HEK293 (cell line): ENCODE measurements around the gene MBD5.

Source experiments
- CTCF ChIA-PET: fragments of 350-600 bp; formaldehyde crosslinking; extraction: SDS; loops from one replicate; lab custom pipeline; 2021; ENCODE audit warnings: antibody characterized with exemption; lab: Yijun Ruan, JAX
- POLR2A ChIA-PET: fragments of 300-600 bp; formaldehyde crosslinking; extraction: SDS; loops from one replicate; lab custom pipeline; 2020; ENCODE audit warnings: antibody characterized with exemption, inconsistent platforms; lab: Yijun Ruan, JAX
- H3K27ac ChIP-seq: fragments of 200-500 bp; sonication (Bioruptor generic); 2 replicates; pipeline ENCODE4 v1.5.1; 2014; ENCODE audit warnings: low read depth, low read length, control low read depth, inconsistent platforms; ENCODE audit errors: extremely low read depth
- H3K36me3 ChIP-seq, 2 experiments: fragments of 200-500 bp in 1 of 2; sonication (Bioruptor generic) in 1 of 2; 1 replicate in 1 of 2; 2 replicates in 1 of 2; pipeline ENCODE4 v1.5.1; 2014 to 2017; ENCODE audit warnings: inconsistent platforms in 2 of 2, low read length in 2 of 2; ENCODE audit not compliant: control insufficient read depth in 2 of 2, insufficient read depth in 1 of 2
- H3K4me1 ChIP-seq: fragments of 200-500 bp; sonication (Bioruptor generic); 2 replicates; pipeline ENCODE4 v1.5.1; 2014; ENCODE audit warnings: mild to moderate bottlenecking, low read length, inconsistent platforms; ENCODE audit not compliant: control insufficient read depth, insufficient read depth
- H3K4me3 ChIP-seq: 2 replicates; pipeline ENCODE4 v1.5.1; 2011; ENCODE audit warnings: low read depth, mild to moderate bottlenecking, control low read depth, low read length, moderate library complexity
- H3K9me3 ChIP-seq: fragments of 200-500 bp; sonication (Bioruptor generic); 2 replicates; pipeline ENCODE4 v1.5.1; 2014; ENCODE audit warnings: low read depth, low read length, inconsistent platforms; ENCODE audit not compliant: control insufficient read depth, insufficient read depth
- GLI4 ChIP-seq: fragments of 450-650 bp; formaldehyde crosslinking; IDR thresholded peaks from 2 replicates; pipeline ENCODE4 v1.5.1; 2016; ENCODE audit warnings: missing biosample characterization, missing genetic modification characterization
- HIC1 ChIP-seq: fragments of 450-650 bp; formaldehyde crosslinking; IDR thresholded peaks from 2 replicates; pipeline ENCODE4 v1.5.1; 2016; ENCODE audit warnings: missing biosample characterization, missing genetic modification characterization
- HOXC10 ChIP-seq: sonication (generic); formaldehyde crosslinking; IDR thresholded peaks from 2 replicates; pipeline ENCODE4 v1.8.1; 2023; ENCODE audit warnings: mild to moderate bottlenecking, missing genetic modification reagents
- PRDM10 ChIP-seq: fragments of 450-650 bp; formaldehyde crosslinking; IDR thresholded peaks from 2 replicates; pipeline ENCODE4 v1.5.1; 2016; ENCODE audit warnings: missing biosample characterization, missing genetic modification characterization
- PRDM4 ChIP-seq: fragments of 450-650 bp; formaldehyde crosslinking; IDR thresholded peaks from 2 replicates; pipeline ENCODE4 v1.5.1; 2017; ENCODE audit warnings: missing biosample characterization, missing genetic modification characterization
- SETDB1 ChIP-seq: IDR thresholded peaks from one replicate; pipeline ENCODE4 v1.6.1; 2017; ENCODE audit warnings: mild to moderate bottlenecking, low read length, moderate library complexity, mixed read lengths; ENCODE audit not compliant: insufficient read length
- TCF7L2 ChIP-seq: IDR thresholded peaks from 2 replicates; pipeline ENCODE4 v1.6.1; 2011; ENCODE audit warnings: low read depth, mild to moderate bottlenecking, inconsistent platforms, low read length, moderate library complexity, borderline replicate concordance
- ZBTB48 ChIP-seq: fragments of 450-650 bp; formaldehyde crosslinking; IDR thresholded peaks from 2 replicates; pipeline ENCODE4 v1.5.1; 2016; ENCODE audit warnings: missing biosample characterization, missing genetic modification characterization
- ZBTB7A ChIP-seq: fragments of 450-650 bp; formaldehyde crosslinking; IDR thresholded peaks from 2 replicates; pipeline ENCODE4 v1.5.1; 2016; ENCODE audit warnings: low read depth, missing biosample characterization, missing genetic modification characterization
- ZFP3 ChIP-seq: fragments of 450-650 bp; formaldehyde crosslinking; IDR thresholded peaks from 2 replicates; pipeline ENCODE4 v1.5.1; 2016; ENCODE audit warnings: low read depth, missing biosample characterization, missing genetic modification characterization
- ZNF2 ChIP-seq: fragments of 450-650 bp; formaldehyde crosslinking; IDR thresholded peaks from 2 replicates; pipeline ENCODE4 v1.5.1; 2016; ENCODE audit warnings: missing biosample characterization, missing genetic modification characterization
- ZNF211 ChIP-seq: fragments of 450-650 bp; formaldehyde crosslinking; IDR thresholded peaks from 2 replicates; pipeline ENCODE4 v1.5.1; 2016; ENCODE audit warnings: low read depth, missing biosample characterization, missing genetic modification characterization
- ZNF266 ChIP-seq: fragments of 450-650 bp; formaldehyde crosslinking; IDR thresholded peaks from 2 replicates; pipeline ENCODE4 v1.5.1; 2016; ENCODE audit warnings: missing biosample characterization, missing genetic modification characterization, low read depth
- ZNF280C ChIP-seq: fragments of 450-650 bp; formaldehyde crosslinking; IDR thresholded peaks from 2 replicates; pipeline ENCODE4 v1.5.1; 2016; ENCODE audit warnings: missing biosample characterization, missing genetic modification characterization
- ZNF311 ChIP-seq: fragments of 450-650 bp; formaldehyde crosslinking; IDR thresholded peaks from 2 replicates; pipeline ENCODE4 v1.5.1; 2017; ENCODE audit warnings: missing biosample characterization, missing genetic modification characterization, borderline replicate concordance
- ZNF362 ChIP-seq: fragments of 450-650 bp; formaldehyde crosslinking; IDR thresholded peaks from 2 replicates; pipeline ENCODE4 v1.5.1; 2016; ENCODE audit warnings: missing biosample characterization, missing genetic modification characterization
- ZNF366 ChIP-seq: fragments of 450-650 bp; formaldehyde crosslinking; conservative IDR thresholded peaks from 2 replicates; pipeline ENCODE4 v1.5.1; 2016; ENCODE audit warnings: missing biosample characterization, missing genetic modification characterization
- ZNF416 ChIP-seq: fragments of 450-650 bp; formaldehyde crosslinking; IDR thresholded peaks from 2 replicates; pipeline ENCODE4 v1.5.1; 2016; ENCODE audit warnings: missing biosample characterization, missing genetic modification characterization
- ZNF555 ChIP-seq: fragments of 450-650 bp; formaldehyde crosslinking; conservative IDR thresholded peaks from 2 replicates; pipeline ENCODE4 v1.5.1; 2017; ENCODE audit warnings: missing biosample characterization, mild to moderate bottlenecking, missing genetic modification characterization, inconsistent platforms
- ZNF600 ChIP-seq: fragments of 450-650 bp; formaldehyde crosslinking; IDR thresholded peaks from 2 replicates; pipeline ENCODE4 v1.5.1; 2016; ENCODE audit warnings: missing biosample characterization, missing genetic modification characterization
- ZNF658 ChIP-seq: fragments of 450-650 bp; formaldehyde crosslinking; IDR thresholded peaks from 2 replicates; pipeline ENCODE4; 2016; ENCODE audit warnings: missing biosample characterization, missing genetic modification characterization
- ZNF830 ChIP-seq: fragments of 450-650 bp; IDR thresholded peaks from 2 replicates; pipeline ENCODE4 v1.5.0; 2018; ENCODE audit warnings: missing biosample characterization, missing genetic modification characterization, low read depth, mild to moderate bottlenecking, moderate library complexity

The MBD5 gene

GRCh38 chr2:148493822-148494563 lies 473.1 kb downstream of the MBD5 start:
- POLR2A ChIA-PET: no interaction called here

GRCh38 chr2:148495586-148495985 lies 474.7 kb downstream of the MBD5 start:
- Histone ChIP-seq H3K4me3 (no peak overlapping the region), H3K27ac (no peak overlapping the region), H3K4me1 (0 out of 2 replicates have a peak, but pooled peaks cover 3% of the 10 kb centered on the region), H3K36me3 (no peaks in the 10 kb centered on the region), H3K9me3 (no peaks in the 10 kb centered on the region)
- ChIA-PET POLR2A (no interaction called here), CTCF (interaction anchor here (0.7 to 1.6 kb wide), 2 partner anchors 13 to 636 kb away, joined by 5 to 8 read pairs; no protein-coding TSS in a partner anchor)
- TF ChIP-seq SETDB1 (no peak), ZNF555 (tag by site-specific recombination) (no peak), HIC1 (tag by site-specific recombination) (no peak), ZNF211 (tag by site-specific recombination) (no peak), PRDM10 (no peak)

More at GRCh38 chr2:148493822-148494563, 473.1 kb downstream of the MBD5 start:
- Histone ChIP-seq H3K4me3 (no peak overlapping the region), H3K36me3 (peaks cover 0 to 5% of the 10 kb centered on the region in 2 experiments; a peak in 1 of 3 replicates), H3K27ac (no peak overlapping the region), H3K9me3 (no peaks in the 10 kb centered on the region), H3K4me1 (0 out of 2 replicates have a peak, but pooled peaks cover 3% of the 10 kb centered on the region)
- TF ChIP-seq ZNF266 (tag by site-specific recombination) (no peak), ZNF366 (tag by site-specific recombination) (no peak), ZFP3 (tag by site-specific recombination) (no peak), ZNF600 (tag by site-specific recombination) (no peak), ZBTB48 (tag by site-specific recombination) (no peak), ZNF280C (tag by site-specific recombination) (no peak), HOXC10 (CRISPR knock-in tag) (no peak), ZBTB7A (no peak), ZNF2 (no peak), ZNF416 (tag by site-specific recombination) (no peak), GLI4 (tag by site-specific recombination) (no peak), TCF7L2 (no peak), ZNF311 (tag by site-specific recombination) (no peak), ZNF658 (no peak), PRDM4 (no peak), ZNF362 (no peak), ZNF830 (tag by site-specific recombination) (no peak)
- CTCF ChIA-PET: interaction anchor here (0.6 to 0.7 kb wide), 2 partner anchors 669 to 1411 kb away, joined by 3 read pairs; no protein-coding TSS in a partner anchor
